HG02943 (cell line): ENCODE data around the gene DNASE1L1.

ENCODE experiments used
- ATAC-seq: cut with Tn5 transposase; IDR thresholded peaks from one replicate; pipeline ENCODE4 v1.9.1; 2021; ENCODE audit warnings: mild to moderate bottlenecking, low read depth, moderate library complexity; ENCODE audit not compliant: unreplicated experiment

DNASE1L1 gene

GRCh38 chrX:154370300-154371016 lies 38.6 kb downstream of the DNASE1L1 start:
- no peak for ATAC-seq

- ATAC-seq: no peak
These were observed 39.4 kb downstream of the DNASE1L1 start for GRCh38 chrX:154369449-154370299.

GRCh38 chrX:154368630-154369448 lies 40.2 kb downstream of the DNASE1L1 start:
- no peak for ATAC-seq

- ATAC-seq: no peak
These were observed 41.4 kb downstream of the DNASE1L1 start for GRCh38 chrX:154367474-154368308.

GRCh38 chrX:154366666-154367055 lies 42.4 kb downstream of the DNASE1L1 start:
- no peak for ATAC-seq

- no peak for ATAC-seq
These were observed 42.9 kb downstream of the DNASE1L1 start for GRCh38 chrX:154365997-154366665.

- no peak for ATAC-seq
These were observed 43.9 kb downstream of the DNASE1L1 start for GRCh38 chrX:154365052-154365600.

- no peak for ATAC-seq
These were observed 45.2 kb downstream of the DNASE1L1 start for GRCh38 chrX:154363706-154364439.

GRCh38 chrX:154362085-154362742 lies 46.8 kb downstream of the DNASE1L1 start:
- no peak for ATAC-seq

- ATAC-seq: no peak
These were observed 48.8 kb downstream of the DNASE1L1 start for GRCh38 chrX:154360155-154360713.

- ATAC-seq: no peak
These were observed 49.5 kb downstream of the DNASE1L1 start for GRCh38 chrX:154359362-154360154.

GRCh38 chrX:154358829-154359228 lies 50.2 kb downstream of the DNASE1L1 start:
- ATAC-seq: no peak

GRCh38 chrX:154358011-154358410 lies 51.0 kb downstream of the DNASE1L1 start:
- ATAC-seq: no peak

GRCh38 chrX:154357205-154357604 lies 51.8 kb downstream of the DNASE1L1 start:
- ATAC-seq: no peak

- no peak for ATAC-seq
These were observed 52.5 kb downstream of the DNASE1L1 start for GRCh38 chrX:154356596-154356995.

- ATAC-seq: no peak
These were observed 53.3 kb downstream of the DNASE1L1 start for GRCh38 chrX:154355776-154356140.
